MM.1S (cell line): ENCODE measurements around the gene EFCAB6.

Source experiments
- CTCF ChIP-seq: fragments of 300-600 bp; sonication (generic); IDR thresholded peaks from 2 replicates; pipeline ENCODE4 v1.5.1; 2016; ENCODE audit warnings: antibody characterized with exemption, low read length, mixed read lengths
- EZH2 ChIP-seq: fragments of 300-600 bp; sonication (generic); optimal IDR thresholded peaks from 2 replicates; pipeline ENCODE3; 2017; ENCODE audit warnings: low read depth, mild to moderate bottlenecking, antibody characterized with exemption, low read length, mixed read lengths
- EZH2phosphoT487 ChIP-seq: fragments of 300-600 bp; sonication (generic); IDR thresholded peaks from 2 replicates; pipeline ENCODE4 v1.6.1; 2018; ENCODE audit warnings: antibody characterized with exemption, low read length

GRCh38 chr22:43540529-43540923, 271.6 kb downstream of the EFCAB6 start:
- TF ChIP-seq CTCF (no peak), EZH2 (no peak), EZH2phosphoT487 (no peak)
